ENCODE results near the gene EQTN. TPM values are rescaled to one million over a fixed set of nuclear protein-coding genes. Genes with fewer than 3 reads are reported as not detected.

EQTN gene
- total RNA-seq, 2 experiments from 2014 or later: not detected

DNA sequence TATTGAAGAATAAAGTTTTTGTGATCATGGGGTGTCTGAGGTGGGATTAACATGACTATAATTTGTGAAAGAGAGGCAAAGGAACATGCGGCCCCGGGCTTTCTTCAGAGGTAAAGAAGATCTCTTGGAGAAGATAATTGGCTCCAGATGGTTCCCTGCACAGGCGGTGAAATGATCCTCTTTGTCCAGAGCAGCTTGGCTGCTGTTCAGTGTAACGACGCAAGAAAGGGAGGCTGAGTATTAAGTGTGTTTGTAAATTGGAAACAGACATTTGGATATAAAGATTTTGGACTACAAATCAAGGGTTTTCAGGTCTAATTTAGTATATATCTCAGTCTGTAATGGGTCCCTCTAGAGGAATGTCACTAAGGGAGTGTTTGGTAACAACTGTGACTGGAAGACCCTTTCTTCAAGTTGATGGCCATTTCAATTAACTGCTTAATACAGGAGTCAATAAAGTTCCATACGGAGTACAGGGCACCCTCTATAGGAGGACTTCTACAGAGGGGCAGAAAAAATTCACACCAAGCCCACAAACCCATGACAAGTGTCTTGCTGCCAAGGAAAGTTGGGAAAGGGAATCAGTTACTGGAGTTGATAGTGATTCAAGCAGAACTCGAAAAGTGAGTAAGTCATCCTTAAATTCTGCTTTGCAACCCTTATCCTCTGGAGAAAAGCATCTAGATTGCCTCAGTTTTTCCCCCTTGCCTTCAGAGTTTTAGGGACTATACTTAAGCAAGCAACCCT lies 4.1 kb downstream of the EQTN start:
- no peaks in the 10 kb centered on the region for H3K36me3 Mint-ChIP-seq (ENCODE audit: low read depth)
- no peak for DNase-seq
- H3K4me3 Mint-ChIP-seq: no peak overlapping the region
- no peaks in the 10 kb centered on the region for H3K4me1 Mint-ChIP-seq (ENCODE audit: low read depth)
- POLR2A ChIA-PET: no interaction called here
- ATAC-seq: no peak
- peaks cover 10% of the 10 kb centered on the region for H3K27me3 Mint-ChIP-seq (ENCODE audit: low read depth)
- CTCF ChIA-PET: no interaction called here
- H3K9me3 Mint-ChIP-seq (ENCODE audit: insufficient read depth): no peaks in the 10 kb centered on the region
- no peak overlapping the region for H3K27ac Mint-ChIP-seq

DNA sequence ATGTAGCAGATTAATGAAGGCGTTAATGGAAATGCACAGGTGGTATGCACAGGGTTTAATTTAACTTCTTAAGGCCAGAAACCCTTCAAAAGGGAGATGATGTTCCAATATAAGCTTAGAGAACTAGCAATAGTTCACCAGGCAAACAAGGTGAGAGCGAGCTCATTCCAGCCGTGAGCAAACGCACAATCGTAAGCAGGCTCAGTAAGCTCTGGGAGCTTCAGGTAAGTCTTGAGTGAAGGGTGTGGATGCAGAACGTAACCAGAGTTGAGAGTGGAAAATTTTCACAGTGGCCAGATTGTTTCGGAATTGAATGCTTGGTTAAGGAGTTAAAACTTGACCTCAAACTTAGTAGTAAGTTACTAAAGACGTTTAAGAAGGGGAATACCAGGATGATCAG lies 5.7 kb downstream of the EQTN start:
- ChIA-PET POLR2A (no interaction called here), CTCF (no interaction called here)
- peaks cover 13% of the 10 kb centered on the region for H3K27me3 Mint-ChIP-seq (ENCODE audit: low read depth)
- no peak overlapping the region for H3K27ac Mint-ChIP-seq
- H3K4me3 Mint-ChIP-seq: no peak overlapping the region
- H3K36me3 Mint-ChIP-seq (ENCODE audit: low read depth): no peaks in the 10 kb centered on the region
- no peak for DNase-seq
- ATAC-seq: no peak
- H3K4me1 Mint-ChIP-seq (ENCODE audit: low read depth): no peaks in the 10 kb centered on the region
- no peaks in the 10 kb centered on the region for H3K9me3 Mint-ChIP-seq (ENCODE audit: insufficient read depth)

- H3K27ac Mint-ChIP-seq: no peak overlapping the region
- H3K4me3 Mint-ChIP-seq: no peak overlapping the region
- no peaks in the 10 kb centered on the region for H3K4me1 Mint-ChIP-seq (ENCODE audit: low read depth)
- CTCF ChIA-PET: no interaction called here
- H3K27me3 Mint-ChIP-seq (ENCODE audit: low read depth): peaks cover 3% of the 10 kb centered on the region
- H3K36me3 Mint-ChIP-seq (ENCODE audit: low read depth): no peaks in the 10 kb centered on the region
- POLR2A ChIA-PET: no interaction called here
- ATAC-seq: no peak
- no peak for DNase-seq
- H3K9me3 Mint-ChIP-seq (ENCODE audit: insufficient read depth): no peaks in the 10 kb centered on the region
Measured at GRCh38 chr9:27282269-27282668, 14.7 kb downstream of the EQTN start.

- POLR2A ChIA-PET: no interaction called here
- Mint-ChIP-seq H3K36me3 (ENCODE audit: low read depth) (no peaks in the 10 kb centered on the region), H3K27ac (no peak overlapping the region), H3K27me3 (ENCODE audit: low read depth) (peaks cover under 1% of the 10 kb centered on the region), H3K4me1 (ENCODE audit: low read depth) (no peaks in the 10 kb centered on the region), H3K4me3 (no peak overlapping the region), H3K9me3 (ENCODE audit: insufficient read depth) (no peaks in the 10 kb centered on the region)
- ATAC-seq: no peak
- CTCF ChIA-PET: no interaction called here
- no peak for DNase-seq
Measured at GRCh38 chr9:27280860-27281259, 16.1 kb downstream of the EQTN start.

- DNase-seq (no peak), ATAC-seq (no peak)
- H3K4me1 Mint-ChIP-seq (ENCODE audit: low read depth): no peaks in the 10 kb centered on the region
- H3K4me3 Mint-ChIP-seq: no peak overlapping the region
- POLR2A ChIA-PET: no interaction called here
- H3K36me3 Mint-ChIP-seq (ENCODE audit: low read depth): no peaks in the 10 kb centered on the region
- H3K27ac Mint-ChIP-seq: no peak overlapping the region
- no peaks in the 10 kb centered on the region for H3K27me3 Mint-ChIP-seq (ENCODE audit: low read depth)
- H3K9me3 Mint-ChIP-seq (ENCODE audit: insufficient read depth): no peaks in the 10 kb centered on the region
- CTCF ChIA-PET: no interaction called here
Measured at GRCh38 chr9:27280249-27280648, 16.7 kb downstream of the EQTN start.

DNA sequence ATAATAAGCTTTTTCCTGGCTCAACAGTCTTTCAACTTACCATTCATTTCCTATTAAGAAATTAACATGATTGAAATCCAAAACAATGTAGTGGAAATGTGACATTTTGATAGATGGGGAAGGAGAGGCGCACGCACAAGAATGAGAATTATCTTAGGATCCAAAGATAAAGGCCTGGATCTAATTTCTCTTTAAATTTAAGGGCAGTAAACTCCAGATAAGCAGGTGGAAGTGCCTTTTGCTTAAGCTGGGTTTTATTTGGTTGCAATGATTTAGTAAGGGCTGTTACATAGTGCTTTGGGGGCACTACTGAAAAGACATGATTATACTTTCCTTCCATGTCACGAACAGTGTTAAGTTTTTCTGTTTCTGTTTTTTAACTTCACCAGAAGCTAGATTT lies 17.3 kb downstream of the EQTN start:
- Mint-ChIP-seq H3K27me3 (ENCODE audit: low read depth) (no peaks in the 10 kb centered on the region), H3K4me1 (ENCODE audit: low read depth) (no peaks in the 10 kb centered on the region), H3K27ac (no peak overlapping the region), H3K36me3 (ENCODE audit: low read depth) (no peaks in the 10 kb centered on the region), H3K9me3 (ENCODE audit: insufficient read depth) (no peaks in the 10 kb centered on the region), H3K4me3 (no peak overlapping the region)
- CTCF ChIA-PET: no interaction called here
- DNase-seq (no peak), ATAC-seq (no peak)
- POLR2A ChIA-PET: no interaction called here

- H3K27me3 Mint-ChIP-seq (ENCODE audit: low read depth): no peaks in the 10 kb centered on the region
- H3K9me3 Mint-ChIP-seq (ENCODE audit: insufficient read depth): no peaks in the 10 kb centered on the region
- no peak overlapping the region for H3K27ac Mint-ChIP-seq
- no peaks in the 10 kb centered on the region for H3K36me3 Mint-ChIP-seq (ENCODE audit: low read depth)
- ChIA-PET CTCF (no interaction called here), POLR2A (no interaction called here)
- H3K4me1 Mint-ChIP-seq (ENCODE audit: low read depth): no peaks in the 10 kb centered on the region
- DNase-seq: no peak
- no peak for ATAC-seq
- no peak overlapping the region for H3K4me3 Mint-ChIP-seq
Measured at GRCh38 chr9:27278374-27278773, 18.6 kb downstream of the EQTN start.

GRCh38 chr9:27276193-27277030 lies 20.5 kb downstream of the EQTN start:
- no peaks in the 10 kb centered on the region for H3K9me3 Mint-ChIP-seq (ENCODE audit: insufficient read depth)
- no peak overlapping the region for H3K27ac Mint-ChIP-seq
- ChIA-PET POLR2A (no interaction called here), CTCF (interaction anchor here (0.6 to 2.3 kb wide), 7 partner anchors 10 to 930 kb away, joined by 3 to 7 read pairs (median 3); no protein-coding TSS in a partner anchor)
- H3K4me1 Mint-ChIP-seq (ENCODE audit: low read depth): no peaks in the 10 kb centered on the region
- no peaks in the 10 kb centered on the region for H3K36me3 Mint-ChIP-seq (ENCODE audit: low read depth)
- no peak overlapping the region for H3K4me3 Mint-ChIP-seq
- ATAC-seq: no peak
- H3K27me3 Mint-ChIP-seq (ENCODE audit: low read depth): no peaks in the 10 kb centered on the region
- DNase-seq: peak; percentile 26

- H3K27me3 Mint-ChIP-seq (ENCODE audit: low read depth): peaks cover 6% of the 10 kb centered on the region
- CTCF ChIA-PET: no interaction called here
- POLR2A ChIA-PET: no interaction called here
Measured at GRCh38 chr9:27273186-27273585, 23.8 kb downstream of the EQTN start.

DNA sequence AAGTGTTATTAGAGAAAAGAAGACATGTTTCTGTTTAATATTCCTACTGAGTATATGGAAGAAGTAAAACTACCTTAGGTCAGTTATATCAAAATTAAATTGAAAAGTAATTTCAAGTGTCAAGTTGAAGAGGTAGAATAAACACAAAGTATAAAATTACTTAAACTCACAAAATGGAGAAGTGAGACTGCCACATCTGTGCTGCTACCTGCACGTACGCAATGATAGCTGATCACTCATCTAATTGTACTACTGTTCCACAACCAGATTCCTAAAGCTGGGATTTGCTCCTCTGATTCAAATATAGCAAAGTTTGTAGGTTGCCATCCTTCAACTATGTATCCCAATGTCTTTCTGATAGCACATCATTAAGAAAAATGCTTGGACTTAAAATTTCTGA lies 24.8 kb downstream of the EQTN start:
- no peak for ATAC-seq
- Mint-ChIP-seq H3K27ac (no peak overlapping the region), H3K36me3 (ENCODE audit: low read depth) (no peaks in the 10 kb centered on the region), H3K4me1 (ENCODE audit: low read depth) (no peaks in the 10 kb centered on the region), H3K27me3 (ENCODE audit: low read depth) (peaks cover 6% of the 10 kb centered on the region), H3K4me3 (no peak overlapping the region), H3K9me3 (ENCODE audit: insufficient read depth) (no peaks in the 10 kb centered on the region)
- ChIA-PET POLR2A (no interaction called here), CTCF (no interaction called here)
- DNase-seq: no peak

More at GRCh38 chr9:27273186-27273585, 23.8 kb downstream of the EQTN start:
- Mint-ChIP-seq H3K36me3 (ENCODE audit: low read depth) (no peaks in the 10 kb centered on the region), H3K4me1 (ENCODE audit: low read depth) (no peaks in the 10 kb centered on the region), H3K4me3 (no peak overlapping the region), H3K27ac (no peak overlapping the region), H3K9me3 (ENCODE audit: insufficient read depth) (no peaks in the 10 kb centered on the region)
- no peak for ATAC-seq
- no peak for DNase-seq

- ChIA-PET CTCF (no interaction called here), POLR2A (no interaction called here)
- ATAC-seq (no peak), DNase-seq (no peak)
- H3K36me3 Mint-ChIP-seq (ENCODE audit: low read depth): no peaks in the 10 kb centered on the region
- peaks cover 5% of the 10 kb centered on the region for H3K27me3 Mint-ChIP-seq (ENCODE audit: low read depth)
- H3K9me3 Mint-ChIP-seq (ENCODE audit: insufficient read depth): no peaks in the 10 kb centered on the region
- no peak overlapping the region for H3K4me3 Mint-ChIP-seq
- H3K27ac Mint-ChIP-seq: no peak overlapping the region
- no peaks in the 10 kb centered on the region for H3K4me1 Mint-ChIP-seq (ENCODE audit: low read depth)
Measured at GRCh38 chr9:27261517-27262211, 35.3 kb downstream of the EQTN start.

GRCh38 chr9:27260789-27261516 lies 36.0 kb downstream of the EQTN start:
- H3K27ac Mint-ChIP-seq: no peak overlapping the region
- DNase-seq (no peak), ATAC-seq (no peak)
- H3K9me3 Mint-ChIP-seq (ENCODE audit: insufficient read depth): no peaks in the 10 kb centered on the region
- ChIA-PET POLR2A (no interaction called here), CTCF (no interaction called here)
- H3K36me3 Mint-ChIP-seq (ENCODE audit: low read depth): no peaks in the 10 kb centered on the region
- H3K27me3 Mint-ChIP-seq (ENCODE audit: low read depth): peaks cover 5% of the 10 kb centered on the region
- no peaks in the 10 kb centered on the region for H3K4me1 Mint-ChIP-seq (ENCODE audit: low read depth)
- H3K4me3 Mint-ChIP-seq: no peak overlapping the region

Measured in activated CD8-positive, alpha-beta T cell treated with anti-CD3 and anti-CD28 coated beads, Interleukin-2, amount 10 ng/mL, durations not matched to agents 7 days and 5 days (primary cell).